Measurements from ENCODE around the gene NPC1.
"Not testable (repeated sequence)": the region's sequence is repeated elsewhere in the genome, so short reads cannot be mapped to it uniquely, and the experiment has no call there.

NPC1 gene

GRCh38 chr18:23574611-23575308, 11.5 kb downstream of the NPC1 start:
- no peak for DNase-seq (ENCODE audit: low read depth)

- DNase-seq (ENCODE audit: low read depth) = no peak
Measured at GRCh38 chr18:23573626-23574431, 12.5 kb downstream of the NPC1 start.

- DNase-seq (ENCODE audit: low read depth) = no peak
Measured at GRCh38 chr18:23573020-23573419, 13.3 kb downstream of the NPC1 start.

GRCh38 chr18:23572570-23572969, 13.7 kb downstream of the NPC1 start:
- DNase-seq (ENCODE audit: low read depth) = no peak

GRCh38 chr18:23572012-23572411, 14.3 kb downstream of the NPC1 start:
- no peak for DNase-seq (ENCODE audit: low read depth)

- no peak for DNase-seq (ENCODE audit: low read depth)
Measured at GRCh38 chr18:23570912-23571504, 15.3 kb downstream of the NPC1 start.

GRCh38 chr18:23569299-23570063, 16.8 kb downstream of the NPC1 start:
- DNase-seq (ENCODE audit: low read depth) = no peak

GRCh38 chr18:23568281-23569138, 17.8 kb downstream of the NPC1 start:
- no peak for DNase-seq (ENCODE audit: low read depth)

- DNase-seq (ENCODE audit: low read depth) = no peak
Measured at GRCh38 chr18:23567671-23568070, 18.6 kb downstream of the NPC1 start.

GRCh38 chr18:23565916-23566547, 20.3 kb downstream of the NPC1 start:
- DNase-seq (ENCODE audit: low read depth) = no peak

- no peak for DNase-seq (ENCODE audit: low read depth)
Measured at GRCh38 chr18:23563377-23564043, 22.8 kb downstream of the NPC1 start.

GRCh38 chr18:23560186-23560585, 26.1 kb downstream of the NPC1 start:
- no peak for DNase-seq (ENCODE audit: low read depth)

GRCh38 chr18:23557511-23557910, 28.8 kb downstream of the NPC1 start:
- not testable (repeated sequence) for DNase-seq (ENCODE audit: low read depth)

- DNase-seq (ENCODE audit: low read depth) = no peak
Measured at GRCh38 chr18:23556145-23556780, 30.0 kb downstream of the NPC1 start.

GRCh38 chr18:23553887-23554286, 32.4 kb downstream of the NPC1 start:
- no peak for DNase-seq (ENCODE audit: low read depth)

- no peak for DNase-seq (ENCODE audit: low read depth)
Measured at GRCh38 chr18:23552505-23552904, 33.8 kb downstream of the NPC1 start.

- no peak for DNase-seq (ENCODE audit: low read depth)
Measured at GRCh38 chr18:23551978-23552377, 34.3 kb downstream of the NPC1 start.

GRCh38 chr18:23550898-23551297, 35.4 kb downstream of the NPC1 start:
- DNase-seq (ENCODE audit: low read depth) = no peak

- DNase-seq (ENCODE audit: low read depth) = no peak
Measured at GRCh38 chr18:23548719-23549118, 37.6 kb downstream of the NPC1 start.

GRCh38 chr18:23548275-23548674, 38.0 kb downstream of the NPC1 start:
- DNase-seq (ENCODE audit: low read depth) = no peak

All from CMK (cell line).